H9 (cell line): ENCODE results near the gene SLC6A8. TPM values are rescaled to one million over a fixed set of nuclear protein-coding genes. Genes with fewer than 3 reads are reported as not detected.

Experiments
- DNase-seq: peaks from one replicate; pipeline ENCODE4 v3.0.0-alpha.2; 2017
- H2AFZ ChIP-seq: one replicate; pipeline ENCODE4 v1.6.1; 2013; ENCODE audit warnings: mild to moderate bottlenecking, low read length, control low read depth, moderate library complexity
- H2AK5ac ChIP-seq: 2 replicates; pipeline ENCODE4 v1.6.1; 2013; ENCODE audit warnings: low read length, control low read depth, mixed read lengths; ENCODE audit not compliant: insufficient read length
- H2BK120ac ChIP-seq: one replicate; pipeline ENCODE4 v1.6.1; 2013; ENCODE audit warnings: low read depth, mild to moderate bottlenecking, low read length, control low read depth, inconsistent platforms; ENCODE audit not compliant: poor library complexity, severe bottlenecking
- H2BK12ac ChIP-seq: 2 replicates; pipeline ENCODE4 v1.6.1; 2013; ENCODE audit warnings: low read length, control low read depth, mixed read lengths, low read depth; ENCODE audit not compliant: insufficient read length
- H2BK15ac ChIP-seq: 2 replicates; pipeline ENCODE4 v1.6.1; 2013; ENCODE audit warnings: low read depth, low read length, control low read depth
- H2BK20ac ChIP-seq: one replicate; pipeline ENCODE4 v1.6.1; 2013; ENCODE audit warnings: low read depth, mild to moderate bottlenecking, low read length, control low read depth, inconsistent platforms; ENCODE audit not compliant: poor library complexity, severe bottlenecking
- H2BK5ac ChIP-seq: 2 replicates; pipeline ENCODE4 v1.6.1; 2013; ENCODE audit warnings: low read length, control low read depth, mixed read lengths; ENCODE audit not compliant: insufficient read length
- H3K14ac ChIP-seq: 2 replicates; pipeline ENCODE4 v1.6.1; 2013; ENCODE audit warnings: low read length, control low read depth; ENCODE audit not compliant: insufficient read depth
- H3K18ac ChIP-seq: 2 replicates; pipeline ENCODE4 v1.6.1; 2013; ENCODE audit warnings: low read depth, mild to moderate bottlenecking, mixed read lengths, low read length, control low read depth; ENCODE audit not compliant: insufficient read length
- H3K23ac ChIP-seq: 2 replicates; pipeline ENCODE4 v1.6.1; 2013; ENCODE audit warnings: low read length, control low read depth, mixed read lengths, low read depth; ENCODE audit not compliant: insufficient read length
- H3K23me2 ChIP-seq: 2 replicates; pipeline ENCODE4 v1.6.1; 2013; ENCODE audit warnings: low read depth, mild to moderate bottlenecking, mixed read lengths, low read length, control low read depth; ENCODE audit not compliant: insufficient read length, poor library complexity, severe bottlenecking
- H3K27ac ChIP-seq: 2 replicates; pipeline ENCODE4 v1.5.1; 2013; ENCODE audit warnings: low read length, control low read depth, mixed read lengths, low read depth; ENCODE audit not compliant: insufficient read length
- H3K27me3 ChIP-seq: 2 replicates; pipeline ENCODE4 v1.6.1; 2013; ENCODE audit warnings: low read length, control low read depth, inconsistent platforms; ENCODE audit not compliant: insufficient read depth
- H3K4ac ChIP-seq: 2 replicates; pipeline ENCODE4 v1.6.1; 2013; ENCODE audit warnings: low read depth, mild to moderate bottlenecking, control low read depth, inconsistent platforms, low read length, moderate library complexity
- H3K4me1 ChIP-seq: 2 replicates; pipeline ENCODE4 v1.6.1; 2013; ENCODE audit warnings: low read length, control low read depth, inconsistent platforms; ENCODE audit not compliant: insufficient read depth
- H3K4me2 ChIP-seq: 2 replicates; pipeline ENCODE4 v1.6.1; 2013; ENCODE audit warnings: low read length, control low read depth, mixed read lengths; ENCODE audit not compliant: insufficient read length, insufficient read depth
- H3K56ac ChIP-seq: 2 replicates; pipeline ENCODE4 v1.6.1; 2013; ENCODE audit warnings: low read depth, mild to moderate bottlenecking, mixed read lengths, low read length, control low read depth; ENCODE audit not compliant: insufficient read length
- H3K79me1 ChIP-seq: 2 replicates; pipeline ENCODE4 v1.6.1; 2013; ENCODE audit warnings: low read depth, mild to moderate bottlenecking, moderate library complexity, low read length, control low read depth, inconsistent platforms; ENCODE audit not compliant: insufficient read depth, poor library complexity, severe bottlenecking
- H3K79me2 ChIP-seq: 2 replicates; pipeline ENCODE4 v1.6.1; 2013; ENCODE audit warnings: low read length, control low read depth, inconsistent platforms; ENCODE audit not compliant: insufficient read depth
- H3K9ac ChIP-seq: 2 replicates; pipeline ENCODE4 v1.6.1; 2013; ENCODE audit warnings: low read length, control low read depth, mixed read lengths; ENCODE audit not compliant: insufficient read length; ENCODE audit errors: extremely low read depth
- H3K9me3 ChIP-seq: one replicate; pipeline ENCODE4 v1.6.1; 2013; ENCODE audit warnings: low read depth, low read length, inconsistent platforms; ENCODE audit not compliant: control insufficient read depth
- H3T11ph ChIP-seq: one replicate; pipeline ENCODE4 v1.6.1; 2013; ENCODE audit warnings: mild to moderate bottlenecking, low read length, control low read depth, inconsistent platforms
- H4K20me1 ChIP-seq: one replicate; pipeline ENCODE4 v1.6.1; 2013; ENCODE audit not compliant: control insufficient read depth, insufficient read length, insufficient read depth
- H4K5ac ChIP-seq: 2 replicates; pipeline ENCODE4 v1.6.1; 2013; ENCODE audit warnings: low read depth, mild to moderate bottlenecking, mixed read lengths, low read length, control low read depth; ENCODE audit not compliant: insufficient read length
- H4K8ac ChIP-seq: replicated peaks from 2 replicates; pipeline ENCODE4 v1.6.1; 2013; ENCODE audit warnings: low read length, control low read depth, mixed read lengths, low read depth; ENCODE audit not compliant: insufficient read length
- H4K91ac ChIP-seq: 2 replicates; pipeline ENCODE4 v1.6.1; 2013; ENCODE audit warnings: low read depth, mild to moderate bottlenecking, moderate library complexity, mixed read lengths, low read length, control low read depth; ENCODE audit not compliant: insufficient read length
- H3K27ac Mint-ChIP-seq, 3 experiments: 2 replicates in 2 of 3; 3 replicates in 1 of 3; pipeline ENCODE4 v1.8.0; 2020 to 2021; ENCODE audit warnings: mixed read lengths in 3 of 3, mild to moderate bottlenecking in 1 of 3, moderate library complexity in 1 of 3
- H3K27me3 Mint-ChIP-seq: 2 replicates; pipeline ENCODE4 v1.8.0; 2021; ENCODE audit warnings: low read depth, mild to moderate bottlenecking, moderate library complexity, mixed read lengths
- H3K36me3 Mint-ChIP-seq, 3 experiments: 2 replicates in 2 of 3; 3 replicates in 1 of 3; pipeline ENCODE4 v1.8.0; 2020 to 2021; ENCODE audit warnings: low read depth in 3 of 3, mixed read lengths in 3 of 3; ENCODE audit not compliant: insufficient read depth in 1 of 3
- H3K4me1 Mint-ChIP-seq, 2 experiments: 2 replicates each; pipeline ENCODE4 v1.8.0; 2020; ENCODE audit warnings: mixed read lengths in 2 of 2
- H3K4me3 Mint-ChIP-seq, 2 experiments: 2 replicates in 1 of 2; 3 replicates in 1 of 2; pipeline ENCODE4 v1.8.0; 2020 to 2021; ENCODE audit warnings: mild to moderate bottlenecking in 2 of 2, mixed read lengths in 2 of 2, moderate library complexity in 1 of 2
- H3K9me3 Mint-ChIP-seq, 2 experiments: 2 replicates in 1 of 2; 3 replicates in 1 of 2; pipeline ENCODE4 v1.8.0; 2020; ENCODE audit warnings: mild to moderate bottlenecking in 2 of 2, mixed read lengths in 2 of 2, moderate library complexity in 1 of 2
- CTCF ChIP-seq: fragments of 200-600 bp; sonication (generic); conservative IDR thresholded peaks from 3 replicates; pipeline ENCODE4 v1.8.0; 2021; ENCODE audit warnings: antibody characterized with exemption, mild to moderate bottlenecking
- WGBS: extraction: QIAGEN DNeasy Blood & Tissue Kit; methylation state at CpG from one replicate; pipeline ENCODE4 v1.1.7; 2013; ENCODE audit warnings: missing lambda C conversion rate, low lambda C conversion rate, mixed read lengths; ENCODE audit not compliant: insufficient read length; ENCODE audit errors: extremely low coverage; 5-methylcytosine and 5-hydroxymethylcytosine counted together
- total RNA-seq: library from RNA; stranded (reverse); gene quantifications from 2 replicates; pipeline ENCODE4 v1.2.1, GENCODE V29; 2021

SLC6A8 gene
- total RNA-seq, 1 experiment from 2014 or later, result 229 TPM

DNA sequence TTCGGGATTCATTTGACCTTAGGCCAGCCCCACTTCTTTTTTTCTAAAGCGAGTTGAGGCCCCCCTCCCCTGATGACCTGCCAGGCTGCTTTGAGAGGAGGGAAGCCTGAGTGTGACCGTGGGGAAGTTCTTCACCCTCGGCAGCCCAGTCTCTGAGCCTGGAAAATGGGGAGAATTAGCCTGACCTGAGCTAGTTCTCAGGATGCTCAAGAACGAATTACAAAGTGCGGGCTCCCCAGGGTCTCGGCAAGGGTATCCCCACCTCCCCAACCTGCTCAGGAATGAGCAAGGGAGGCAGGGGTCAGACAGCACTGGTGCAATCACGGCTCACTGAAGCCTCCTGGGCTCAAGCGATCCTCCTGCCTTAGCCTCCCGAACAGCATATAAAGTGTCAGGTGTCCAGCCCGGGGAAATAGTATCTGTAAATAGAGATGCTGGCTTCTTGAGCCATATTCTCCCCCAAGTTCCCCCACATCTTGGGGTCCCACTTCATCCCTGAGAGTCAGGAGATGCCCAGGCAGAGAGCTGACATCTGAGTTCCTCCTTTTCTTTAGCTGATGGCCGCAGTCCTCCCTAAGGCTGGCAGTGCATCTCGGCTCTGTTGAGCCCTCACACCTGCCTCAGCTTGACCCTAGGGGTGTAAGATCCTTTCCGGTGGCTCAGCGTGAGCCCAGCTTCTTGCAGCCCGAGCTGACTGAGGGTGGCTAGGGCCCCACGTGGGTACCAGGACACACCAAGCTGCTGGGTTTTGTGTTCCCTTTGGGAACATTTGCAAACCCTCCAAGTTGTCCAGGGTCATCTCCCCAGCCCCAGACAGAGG is 39.2 kb upstream of the SLC6A8 start:
- H3K23ac ChIP-seq, result no peak overlapping the region
- H3K4me2 ChIP-seq, result no peak overlapping the region
- H4K20me1 ChIP-seq, result peaks cover 2% of the 10 kb centered on the region
- no peaks in the 10 kb centered on the region for H3K79me1 ChIP-seq
- no peak overlapping the region for H2BK5ac ChIP-seq
- peak; percentile 17 for DNase-seq
- Mint-ChIP-seq H3K36me3 (no peaks in the 10 kb centered on the region), H3K27ac (no peak overlapping the region), H3K27me3 (peaks cover 53% of the 10 kb centered on the region), H3K4me3 (no peak overlapping the region), H3K9me3 (peaks cover 53 to 65% of the 10 kb centered on the region in 2 experiments), H3K4me1 (peaks cover 2 to 3% of the 10 kb centered on the region in 2 experiments; a peak in 2 of 4 replicates)
- H3K27me3 ChIP-seq, result peaks cover 43% of the 10 kb centered on the region
- no peak overlapping the region for H3K27ac ChIP-seq
- no peak overlapping the region for H3K14ac ChIP-seq
- peaks cover 8% of the 10 kb centered on the region for H3K23me2 ChIP-seq
- no peak overlapping the region for H2BK20ac ChIP-seq
- H4K5ac ChIP-seq, result no peak overlapping the region
- no peak overlapping the region for H2BK12ac ChIP-seq
- WGBS, result no CpG with 5 or more reads among the region's 17 CpGs
- no peak overlapping the region for H2AFZ ChIP-seq
- TF ChIP-seq CTCF, result no peak
- H3T11ph ChIP-seq, result no peak overlapping the region
- no peak overlapping the region for H3K18ac ChIP-seq
- H3K79me2 ChIP-seq, result no peaks in the 10 kb centered on the region
- no peak overlapping the region for H3K56ac ChIP-seq
- no peak overlapping the region for H2BK15ac ChIP-seq
- H4K91ac ChIP-seq, result no peak overlapping the region
- H3K4ac ChIP-seq, result no peak overlapping the region
- peaks cover 27% of the 10 kb centered on the region for H3K9me3 ChIP-seq
- H2BK120ac ChIP-seq, result no peak overlapping the region
- no peak overlapping the region for H2AK5ac ChIP-seq
- H3K4me1 ChIP-seq, result no peaks in the 10 kb centered on the region; the same call in 1 of the 2 replicates
- H3K9ac ChIP-seq, result no peak overlapping the region
- H4K8ac ChIP-seq, result no peak overlapping the region
